Retinal pigment epithelial cell (primary cell): Measurements from ENCODE around the gene SLC35G3.
A peak's percentile ranks its signal among the peaks of the same experiment; 100 is the strongest.
"Not testable (repeated sequence)": the region's sequence is repeated elsewhere in the genome, so short reads cannot be mapped to it uniquely, and the experiment has no call there.

ENCODE experiments used
- DNase-seq: peaks from one replicate; pipeline ENCODE4 v3.0.0-alpha.2; 2010; ENCODE audit warnings: low read depth
- H3K4me3 ChIP-seq: 2 replicates; pipeline ENCODE4 v1.5.1; 2011; ENCODE audit warnings: mild to moderate bottlenecking, low read length, control low read depth, moderate library complexity
- CTCF ChIP-seq: conservative IDR thresholded peaks from 2 replicates; pipeline ENCODE4 v1.5.1; 2011; ENCODE audit warnings: low read depth, low read length, control low read depth, inconsistent platforms

Gene SLC35G3

GRCh38 chr17:35194001-35194400 lies at the start of gene SLC35G3:
Gene SLC35G3 (minus strand): TSS chr17:35194393. CDS start chr17:35194307, 86 bp downstream.
- not testable (repeated sequence) for DNase-seq, H3K4me3 ChIP-seq

GRCh38 chr17:35243561-35244340 lies 49.6 kb upstream of the SLC35G3 start:
- TF ChIP-seq CTCF, result no peak
- DNase-seq, result no peak
- H3K4me3 ChIP-seq, result peak overlapping the region; percentile 87

GRCh38 chr17:35242805-35243560 lies 48.8 kb upstream of the SLC35G3 start, which contains the start of gene SLFN5:
Gene SLFN5 (plus strand): TSS chr17:35243072. CDS start chr17:35258691, 15,619 bp downstream.
- peak within 1 kb of the TSS; percentile 87 for H3K4me3 ChIP-seq
- peak; percentile 61 for DNase-seq
- TF ChIP-seq CTCF, result no peak

GRCh38 chr17:35242158-35242804 lies 48.1 kb upstream of the SLC35G3 start:
- H3K4me3 ChIP-seq, result peak overlapping the region; percentile 87
- no peak for DNase-seq
- peak; percentile 51 for TF ChIP-seq CTCF

- TF ChIP-seq CTCF, result no peak
- H3K4me3 ChIP-seq, result no peak overlapping the region
- no peak for DNase-seq
Measured at GRCh38 chr17:35241520-35241919, 47.3 kb upstream of the SLC35G3 start.

- H3K4me3 ChIP-seq, result no peak overlapping the region
- TF ChIP-seq CTCF, result no peak
- no peak for DNase-seq
Measured at GRCh38 chr17:35240861-35241260, 46.7 kb upstream of the SLC35G3 start.

GRCh38 chr17:35239823-35240222 lies 45.6 kb upstream of the SLC35G3 start:
- DNase-seq, result no peak
- H3K4me3 ChIP-seq, result no peak overlapping the region

More at GRCh38 chr17:35239823-35240222, 45.6 kb upstream of the SLC35G3 start:
- no peak for TF ChIP-seq CTCF
